NCI-H526 treated with DMSO at 0.1 percent for 48 hours (cell line): ENCODE data around the gene CNOT6L.
"Not testable (repeated sequence)": the region's sequence is repeated elsewhere in the genome, so short reads cannot be mapped to it uniquely, and the experiment has no call there.

ENCODE experiments used
- DNase-seq: peaks from one replicate; lab custom pipeline; 2025; lab: John Stamatoyannopoulos, UW

Gene CNOT6L

DNA sequence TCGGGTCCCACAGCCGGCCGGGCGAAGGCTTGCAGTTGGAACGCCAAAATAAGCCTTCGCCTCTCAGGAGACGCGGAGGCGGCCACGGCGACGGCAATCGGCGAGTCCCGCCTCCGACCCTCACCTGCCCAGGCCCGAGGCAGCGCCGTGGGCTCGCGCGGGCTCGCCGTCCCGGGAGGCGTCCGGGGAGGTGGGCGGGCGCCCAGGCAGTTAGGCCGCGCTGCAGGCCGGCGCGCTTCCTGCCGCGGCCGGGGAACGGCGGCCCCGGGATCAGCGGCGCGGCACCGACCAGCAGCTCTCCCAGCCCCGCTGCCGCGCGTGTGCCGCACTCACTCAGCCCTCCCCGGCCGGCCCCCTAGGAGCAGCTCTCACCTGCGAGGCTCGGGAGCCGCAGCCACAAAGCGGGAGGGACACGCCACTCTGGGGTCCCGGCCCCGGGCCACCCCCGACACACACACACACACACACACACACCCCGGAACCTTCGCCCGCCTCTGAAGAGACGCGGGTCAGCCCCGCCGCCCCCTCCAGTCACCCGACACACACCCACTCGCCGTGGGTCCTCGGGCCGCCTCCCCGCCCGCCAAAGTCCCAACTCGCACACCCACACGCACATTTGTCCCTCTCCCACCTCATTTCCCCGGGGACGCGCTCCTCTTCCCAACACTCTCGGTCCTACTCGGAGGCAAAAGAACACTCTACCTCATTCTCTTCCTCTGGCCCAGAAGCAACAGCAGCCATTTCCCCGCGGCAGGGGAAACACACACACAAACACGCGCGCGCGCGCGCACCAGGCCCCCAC, at the start of gene CNOT6L:
Gene CNOT6L, minus strand, starts transcription at position 767 of the 802 bp plus-strand sequence. Its CDS starts 60 bp downstream, at position 707.
- no peak for DNase-seq

DNA sequence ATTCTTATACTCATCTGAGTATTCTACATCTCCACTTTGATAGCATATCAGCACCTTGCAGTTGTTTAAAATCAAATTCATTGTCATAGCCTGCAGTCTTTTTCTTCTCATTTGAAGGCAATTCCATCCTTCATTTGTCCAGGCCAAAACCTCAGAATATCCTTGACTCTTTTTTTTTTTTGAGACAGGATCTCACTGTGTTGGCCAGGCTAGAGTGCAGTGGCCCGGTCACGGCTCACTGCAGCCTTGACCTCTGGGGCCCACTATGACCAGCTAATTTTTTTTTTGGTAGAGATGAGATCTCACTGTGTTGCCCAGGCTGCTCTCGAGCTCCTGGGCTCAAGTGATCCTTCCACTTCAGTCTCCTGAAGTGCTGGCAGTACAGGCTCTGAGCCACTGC, 46.1 kb upstream of the CNOT6L start:
- DNase-seq: no peak

DNA sequence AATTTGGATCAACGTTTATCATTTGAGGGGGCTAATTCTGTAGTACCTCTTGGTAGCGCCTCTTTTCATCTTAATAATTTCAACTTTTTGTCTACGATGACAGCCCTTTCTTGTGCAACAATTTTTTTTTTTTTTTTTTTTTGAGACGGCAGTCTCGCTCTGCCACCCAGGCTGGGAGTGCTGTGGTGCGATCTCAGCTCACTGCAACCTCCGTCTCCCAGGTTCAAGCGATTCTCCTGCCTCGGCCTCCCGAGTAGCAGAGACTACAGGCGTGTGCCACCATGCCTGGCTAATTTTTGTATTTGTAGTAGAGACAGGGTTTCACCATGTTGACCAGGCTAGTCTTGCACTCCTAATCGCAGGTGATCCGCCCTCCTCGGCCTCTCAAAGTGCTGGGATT, 44.2 kb upstream of the CNOT6L start:
- not testable (repeated sequence) for DNase-seq

DNA sequence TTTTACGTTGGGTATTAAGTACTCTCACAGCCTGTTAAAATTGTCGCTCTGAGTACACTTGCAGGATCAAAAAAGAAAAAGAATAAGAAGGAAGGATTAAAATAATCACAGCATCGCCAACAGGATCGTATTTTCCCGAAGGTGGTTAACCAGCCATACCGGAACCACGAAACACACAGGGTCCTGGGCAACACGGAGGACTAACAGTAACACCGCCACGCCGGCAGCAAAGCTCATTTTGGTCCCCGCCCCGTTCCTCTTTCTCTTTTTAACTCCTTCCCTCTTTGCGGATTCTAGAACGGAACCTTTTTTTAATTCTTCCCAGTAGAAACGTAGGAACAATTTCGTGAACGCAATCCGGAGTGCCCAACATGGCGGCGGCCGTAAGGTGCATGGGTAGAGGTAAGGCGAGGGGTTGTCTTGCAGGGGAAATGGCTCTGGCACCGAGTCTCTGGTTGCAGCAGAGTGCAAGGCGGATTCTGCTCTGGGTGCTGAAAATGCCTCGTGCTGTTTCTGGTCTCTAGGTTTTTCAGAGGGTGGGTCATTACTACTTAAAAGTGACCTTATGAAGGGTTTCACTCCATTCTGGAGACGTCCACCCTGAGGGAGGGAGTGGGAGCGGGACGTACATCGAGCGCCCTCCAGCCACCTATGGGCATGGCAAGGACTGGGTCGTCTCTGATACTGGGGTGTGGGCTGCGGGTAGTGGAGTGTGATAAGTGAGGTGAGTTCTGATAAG, 43.5 kb upstream of the CNOT6L start, which contains the start of gene MRPL1:
Gene MRPL1, plus strand, starts transcription at position 353 of the 739 bp plus-strand sequence. Its CDS starts 19 bp downstream, at position 372.
- peak; percentile 94 for DNase-seq

DNA sequence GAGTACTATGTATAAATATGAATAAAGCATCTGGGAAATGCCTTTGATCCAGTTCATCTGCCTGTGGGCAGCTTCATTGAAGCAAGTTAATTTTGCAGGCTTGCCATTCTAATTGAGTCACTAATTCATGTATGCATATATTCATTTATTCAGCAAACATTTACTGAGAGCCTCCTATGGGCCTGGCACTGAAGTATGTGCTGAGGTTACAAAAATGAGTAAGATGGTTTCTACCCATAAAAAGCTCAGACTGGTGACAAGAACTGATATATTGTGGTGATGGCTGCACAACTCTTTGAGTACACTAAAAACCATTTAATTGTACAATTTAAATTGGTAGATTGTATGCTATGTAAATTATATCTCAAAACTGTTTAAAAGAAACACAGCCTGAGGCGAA, 42.3 kb upstream of the CNOT6L start:
- no peak for DNase-seq

DNA sequence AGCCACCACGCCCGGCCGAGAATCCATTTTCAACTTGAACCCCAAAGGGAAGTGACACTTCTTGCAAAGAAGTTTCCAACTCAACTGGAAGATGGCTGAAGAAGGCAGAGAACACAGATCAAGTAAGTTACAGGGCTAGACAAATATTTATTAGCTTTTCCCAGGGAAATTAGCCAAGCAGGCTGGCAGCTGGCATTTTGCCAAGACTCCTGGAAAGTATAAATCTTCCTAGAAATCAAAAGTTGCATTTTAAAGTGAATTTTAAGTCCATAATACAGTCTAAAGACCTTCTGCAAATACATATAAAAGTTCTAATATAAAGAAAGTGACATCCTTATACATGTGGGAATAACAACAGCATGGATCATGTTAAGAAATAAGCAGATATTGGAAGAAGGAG, 40.1 kb upstream of the CNOT6L start:
- DNase-seq: no peak

DNA sequence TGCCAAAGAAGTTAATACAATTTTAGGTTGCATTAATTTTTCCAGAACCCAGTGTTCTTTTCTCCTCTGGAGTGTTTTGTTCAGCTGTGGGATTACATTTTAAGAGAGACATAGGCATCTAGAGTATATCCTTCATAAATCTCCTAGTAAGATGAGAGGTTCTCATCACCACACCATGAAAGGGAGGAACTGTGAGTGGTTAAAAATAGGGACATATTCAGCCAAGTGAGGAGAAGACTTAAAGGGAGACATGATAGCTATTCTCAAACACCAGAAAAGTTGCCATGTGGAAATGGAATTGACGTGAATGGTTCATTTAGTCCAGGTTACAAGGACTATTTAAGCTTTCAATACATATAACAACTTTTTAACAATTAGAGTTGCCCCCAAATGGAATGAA, 37.0 kb upstream of the CNOT6L start:
- DNase-seq: no peak

DNA sequence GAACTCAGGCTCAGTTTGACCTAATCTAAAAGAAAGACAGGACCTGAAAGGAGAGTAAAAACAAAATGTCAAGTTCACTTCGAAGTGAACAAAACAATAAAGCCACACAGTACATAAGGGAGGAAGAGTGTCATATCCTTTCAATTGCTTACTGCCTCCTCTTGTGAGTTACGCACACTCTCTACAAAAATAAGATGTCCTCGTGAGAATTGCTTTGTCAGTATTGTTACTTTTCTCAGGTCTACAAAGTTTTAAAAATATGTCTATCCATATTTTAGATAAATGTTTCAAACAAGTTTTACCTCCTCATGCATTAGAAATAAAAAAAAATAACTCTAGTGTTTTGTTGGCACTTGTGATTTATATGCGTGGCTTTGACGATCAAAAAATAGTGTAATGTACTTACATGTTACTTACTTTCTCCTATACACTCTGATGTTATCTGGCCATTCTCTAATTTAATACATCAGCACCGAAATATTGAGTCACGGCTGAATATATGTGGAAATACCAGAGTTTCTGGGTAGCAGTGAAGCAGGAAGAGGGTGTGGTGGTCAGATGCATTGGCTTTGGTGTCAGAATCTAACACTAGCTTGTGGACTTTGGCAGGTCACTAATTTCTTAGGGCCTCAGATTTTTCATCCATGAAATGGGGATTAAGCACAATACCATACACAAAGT, 35.4 kb upstream of the CNOT6L start:
- no peak for DNase-seq

DNA sequence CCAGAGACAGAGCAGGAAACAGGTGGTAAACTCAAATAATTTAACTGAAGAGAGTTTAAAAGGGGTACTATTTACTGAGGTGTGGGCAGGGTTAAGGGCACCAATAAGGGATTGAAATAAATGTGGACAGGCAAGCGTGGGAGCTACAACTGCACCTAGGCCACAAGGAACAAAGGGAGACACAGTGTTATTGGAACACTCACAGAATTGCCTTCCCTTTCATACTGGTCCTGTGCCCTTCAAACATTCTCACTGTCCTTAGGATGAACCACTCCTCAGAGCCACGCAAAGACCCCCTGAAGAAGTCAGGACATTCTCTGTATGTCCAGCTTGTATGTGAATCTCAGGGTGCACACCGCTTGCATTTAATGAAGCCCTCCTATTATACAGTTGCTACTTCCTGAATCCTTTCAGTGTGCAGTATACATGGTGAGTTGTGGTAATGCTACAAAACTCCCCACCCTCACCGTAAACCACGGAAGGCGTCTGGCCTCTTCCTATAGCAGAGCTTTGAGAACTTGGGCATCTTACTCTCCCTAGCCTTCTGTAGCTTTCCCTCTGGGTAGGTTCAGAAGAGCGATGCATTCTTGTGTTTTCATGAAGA, 33.8 kb upstream of the CNOT6L start:
- DNase-seq: no peak

DNA sequence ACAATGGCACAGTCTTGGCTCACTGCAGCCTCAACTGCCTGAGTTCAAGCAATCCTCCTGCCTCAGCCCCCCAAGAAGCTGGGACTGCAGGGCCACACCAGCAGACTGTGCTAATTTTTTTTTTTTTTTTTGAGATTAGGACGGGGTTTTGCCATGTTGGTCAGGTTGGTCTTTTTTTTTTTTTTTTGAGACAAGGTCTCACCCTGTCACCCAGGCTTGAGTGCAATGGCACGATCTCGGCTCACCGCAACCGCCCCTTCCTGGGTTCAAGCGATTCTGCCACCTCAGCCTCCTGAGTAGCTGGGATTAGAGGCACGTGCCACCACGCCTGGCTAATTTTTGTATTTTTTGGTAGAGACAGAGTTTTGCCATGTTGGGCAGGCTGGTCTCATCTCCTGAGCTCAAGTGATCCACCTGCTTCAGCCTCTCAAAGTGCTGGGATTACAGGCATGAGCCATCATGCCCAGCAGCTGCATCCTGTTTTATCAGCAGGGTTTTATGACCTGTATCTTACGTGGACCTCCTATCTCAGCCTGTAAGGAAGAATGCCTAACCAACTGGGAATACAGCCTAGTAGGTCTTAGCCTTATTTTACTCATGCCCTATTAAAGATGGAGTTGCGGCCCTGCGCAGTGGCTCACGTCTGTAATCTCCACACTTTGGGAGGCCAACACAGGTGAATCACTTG, 30.3 kb upstream of the CNOT6L start:
- DNase-seq: no peak

DNA sequence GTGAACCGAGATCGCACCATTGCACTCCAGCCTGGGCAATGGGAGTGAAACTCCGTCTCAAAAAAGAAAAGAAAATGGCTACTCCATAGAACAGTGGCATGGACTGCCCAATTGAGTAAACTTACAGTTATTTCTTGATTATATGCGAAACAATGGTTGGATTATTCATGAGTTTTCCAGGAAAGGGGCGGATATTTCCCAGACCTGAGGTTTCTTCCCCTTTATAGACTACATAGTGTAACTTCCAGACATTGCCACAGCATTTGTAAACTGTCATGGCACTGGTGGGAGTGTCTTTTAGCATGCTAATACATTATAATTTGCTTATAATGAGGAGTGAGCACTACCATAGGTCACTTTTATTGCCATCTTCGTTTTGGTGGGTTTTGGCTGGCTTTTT, 29.3 kb upstream of the CNOT6L start:
- no peak for DNase-seq

DNA sequence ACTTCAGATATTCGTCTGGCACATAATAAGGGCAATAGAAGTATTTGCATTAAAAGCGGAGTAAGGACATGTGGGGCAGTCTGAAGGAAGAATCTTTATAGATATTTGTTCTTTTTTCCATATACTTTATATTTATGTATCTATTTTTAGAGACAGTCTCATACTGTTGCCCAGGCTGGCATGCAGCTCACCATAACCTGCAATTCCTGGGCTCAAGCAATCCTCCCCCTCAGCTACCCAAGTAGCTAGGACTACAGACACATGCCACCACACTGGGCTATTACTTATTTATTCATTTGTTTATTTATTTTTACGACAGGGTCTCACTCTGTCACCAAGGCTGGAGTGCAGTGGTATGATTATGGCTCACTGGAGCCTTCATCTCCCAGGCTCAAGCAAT, 26.8 kb upstream of the CNOT6L start:
- no peak for DNase-seq

DNA sequence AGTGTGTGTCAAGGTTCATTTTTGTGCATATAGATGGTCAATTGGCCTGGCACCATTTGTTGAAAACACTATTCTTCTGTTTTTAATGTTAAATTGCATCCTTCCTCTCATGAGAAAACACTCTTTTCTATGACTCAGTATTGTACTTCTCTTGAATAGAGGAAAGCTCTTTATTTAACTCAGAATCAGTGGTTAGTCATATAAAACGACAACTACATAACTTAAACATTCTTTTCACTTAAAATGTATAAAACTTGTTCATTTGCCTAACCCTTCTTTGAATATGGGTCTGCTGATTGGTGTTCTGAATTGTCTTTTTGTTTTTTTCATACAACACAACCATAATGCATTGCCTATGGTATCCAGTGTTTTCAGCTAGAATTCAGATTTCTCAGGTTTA, 26.2 kb upstream of the CNOT6L start:
- DNase-seq: no peak

DNA sequence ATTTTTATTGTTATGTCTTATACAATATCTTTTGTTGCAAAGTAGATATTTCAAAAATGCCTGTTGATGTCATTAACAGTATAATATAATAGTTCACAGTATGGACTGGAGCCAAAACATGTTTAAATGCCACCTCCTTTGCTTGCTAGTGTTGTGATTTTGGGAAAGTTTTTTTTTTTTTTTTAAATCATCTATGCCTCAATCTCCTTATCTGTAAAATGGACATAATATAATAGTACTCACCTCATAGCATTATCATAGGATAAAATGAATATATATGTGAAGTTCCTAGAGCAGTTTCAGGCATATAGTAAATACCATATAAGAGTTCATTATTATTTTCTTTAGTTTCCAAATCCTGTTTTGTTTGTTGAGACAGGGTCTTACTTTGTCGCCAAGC, 25.2 kb upstream of the CNOT6L start:
- DNase-seq: no peak

DNA sequence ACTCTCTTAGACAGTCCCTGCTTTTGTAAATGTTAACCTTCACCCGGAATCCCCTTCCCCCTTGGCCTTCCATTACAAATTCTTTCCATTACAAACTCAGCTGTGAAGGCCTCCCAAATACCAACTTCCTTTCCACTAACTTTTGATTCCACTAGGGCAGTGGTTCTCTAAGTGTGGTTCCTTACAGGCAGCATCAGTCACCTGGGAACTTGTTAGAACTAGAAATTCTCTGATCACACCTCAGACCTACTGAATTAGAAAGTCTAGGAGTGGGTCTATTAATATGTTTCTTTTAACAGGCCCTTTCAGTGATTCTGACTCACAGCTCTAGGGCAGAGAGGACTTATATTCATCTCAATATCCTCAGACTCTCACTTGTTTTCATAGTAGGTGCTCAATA, 24.5 kb upstream of the CNOT6L start:
- no peak for DNase-seq

DNA sequence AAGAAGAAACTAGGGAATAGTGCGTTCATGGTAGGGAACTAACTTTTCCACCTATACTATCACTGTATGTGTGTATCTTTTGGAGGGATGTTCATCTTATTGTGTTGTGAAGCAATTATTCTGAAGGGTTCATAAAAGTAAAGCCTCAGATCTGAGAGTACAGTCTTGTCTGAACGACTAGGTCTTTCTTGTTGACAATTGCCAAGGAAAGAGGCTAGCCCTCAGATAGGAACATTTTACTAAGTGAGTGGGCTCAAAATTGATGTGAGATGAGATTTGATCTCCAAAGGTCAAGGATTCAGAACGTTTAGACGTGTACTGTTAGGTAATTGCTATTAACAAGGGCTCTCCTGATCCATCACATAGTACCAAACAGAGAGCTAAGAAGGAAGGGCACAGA, 15.2 kb upstream of the CNOT6L start:
- DNase-seq: no peak

DNA sequence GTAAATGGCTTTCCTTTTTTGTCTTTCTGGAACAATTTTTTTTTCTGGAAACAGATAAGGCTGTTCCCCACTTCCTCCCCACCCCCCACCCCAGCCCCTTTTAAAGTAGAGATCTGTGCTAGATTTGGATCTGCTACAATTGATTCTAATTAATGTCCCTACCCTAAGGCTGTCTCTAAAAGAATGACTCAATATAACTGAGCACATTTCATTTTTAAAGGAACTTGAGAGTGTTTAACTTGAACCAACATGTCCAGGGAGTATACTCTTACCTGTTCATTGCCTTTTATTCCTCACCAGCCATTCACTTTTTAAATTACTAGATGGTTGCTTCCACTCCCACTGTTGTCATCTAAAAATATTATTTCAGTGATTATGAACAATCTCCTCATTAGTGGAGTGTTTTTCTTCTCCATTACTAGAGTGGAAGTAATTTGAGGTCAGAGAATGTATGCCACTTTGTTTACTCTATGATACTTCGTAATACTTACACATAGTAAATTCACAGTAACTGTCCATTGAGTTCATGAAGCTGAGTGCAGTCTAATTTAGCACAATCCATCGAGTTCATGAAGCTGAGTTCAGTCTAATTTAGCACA, 14.1 kb upstream of the CNOT6L start:
- no peak for DNase-seq

DNA sequence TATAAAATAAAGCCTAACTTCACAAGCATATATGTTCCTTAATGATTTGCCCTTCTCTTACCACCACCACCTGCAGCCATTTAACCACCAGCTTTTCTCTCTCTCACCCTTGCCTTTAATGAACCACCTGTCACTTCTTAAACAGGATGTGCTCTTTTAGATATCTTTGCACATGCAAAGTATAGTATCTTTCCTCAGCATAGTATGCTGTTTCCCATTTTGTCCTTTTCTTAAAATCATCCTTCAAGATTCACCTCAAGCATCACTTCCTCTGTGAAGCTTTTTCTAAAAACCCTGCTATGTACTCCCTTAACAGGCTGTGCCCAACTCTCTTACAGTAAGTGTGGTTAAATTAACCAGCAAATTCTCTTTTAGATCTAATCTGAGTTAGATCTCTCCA, 8.2 kb upstream of the CNOT6L start:
- no peak for DNase-seq

DNA sequence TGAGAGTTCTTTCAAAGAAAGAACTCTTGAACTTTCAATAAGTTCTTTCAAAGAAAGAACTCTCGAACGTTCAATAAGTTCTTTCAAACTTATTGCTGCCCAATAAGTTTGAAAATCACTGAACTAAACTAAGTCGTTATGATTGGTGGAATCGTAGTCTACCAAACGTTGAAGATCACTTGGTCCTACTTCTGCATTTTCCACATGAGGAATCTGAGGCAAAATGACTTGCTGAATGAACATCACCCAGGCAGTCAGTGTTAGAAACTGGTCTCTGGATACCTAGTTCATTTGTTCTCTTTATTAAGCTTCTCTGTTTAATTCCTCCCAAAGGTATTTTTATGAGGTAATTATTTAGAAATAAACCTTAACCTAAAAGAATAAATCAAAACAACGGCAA, 7.1 kb upstream of the CNOT6L start:
- no peak for DNase-seq

DNA sequence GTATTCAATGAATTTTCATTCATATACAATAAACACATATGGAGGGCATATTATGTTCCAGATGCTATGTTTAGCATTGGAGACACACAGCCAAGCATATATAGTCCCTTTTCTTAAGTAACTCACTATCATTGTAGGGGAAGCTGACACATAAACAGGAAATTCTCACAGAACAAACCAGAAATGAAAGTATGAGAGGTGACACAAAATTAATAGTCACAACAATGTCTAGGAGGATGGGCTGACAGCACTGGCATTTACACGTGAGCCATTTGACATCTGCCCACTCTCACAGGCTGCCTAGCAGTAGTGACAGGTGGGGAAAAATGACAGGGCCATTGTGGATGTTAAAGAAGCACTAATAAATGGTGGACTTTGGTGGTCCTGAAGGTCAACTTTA, 2.6 kb upstream of the CNOT6L start:
- no peak for DNase-seq
